HEK293 (cell line): Measurements from ENCODE around the gene ATRNL1.

Experiments
- CTCF ChIP-seq: fragments of 450-650 bp; formaldehyde crosslinking; IDR thresholded peaks from 2 replicates; pipeline ENCODE4 v1.5.1; 2016; ENCODE audit warnings: missing biosample characterization, missing genetic modification characterization
- REST ChIP-seq: fragments of 450-650 bp; formaldehyde crosslinking; IDR thresholded peaks from 2 replicates; pipeline ENCODE4 v1.5.1; 2016; ENCODE audit warnings: missing biosample characterization, missing genetic modification characterization

GRCh38 chr10:115914475-115914874 is 821.3 kb downstream of the ATRNL1 start:
- no peak for TF ChIP-seq CTCF
- TF ChIP-seq REST (tag by site-specific recombination) = no peak
